GM12874 (cell line): ENCODE measurements around the gene SETDB2.

Experiments used
- TF ChIP-seq, protein P1 (sequence below): IDR thresholded peaks from 2 replicates; pipeline ENCODE4 v1.5.1; 2011; ENCODE audit warnings: low read depth, mild to moderate bottlenecking, control low read depth, low read length, moderate library complexity; ENCODE audit not compliant: insufficient read depth

SETDB2 gene

GRCh38 chr13:49417161-49417560 is 26.9 kb upstream of the SETDB2 start:
- TF ChIP-seq, protein P1, sequence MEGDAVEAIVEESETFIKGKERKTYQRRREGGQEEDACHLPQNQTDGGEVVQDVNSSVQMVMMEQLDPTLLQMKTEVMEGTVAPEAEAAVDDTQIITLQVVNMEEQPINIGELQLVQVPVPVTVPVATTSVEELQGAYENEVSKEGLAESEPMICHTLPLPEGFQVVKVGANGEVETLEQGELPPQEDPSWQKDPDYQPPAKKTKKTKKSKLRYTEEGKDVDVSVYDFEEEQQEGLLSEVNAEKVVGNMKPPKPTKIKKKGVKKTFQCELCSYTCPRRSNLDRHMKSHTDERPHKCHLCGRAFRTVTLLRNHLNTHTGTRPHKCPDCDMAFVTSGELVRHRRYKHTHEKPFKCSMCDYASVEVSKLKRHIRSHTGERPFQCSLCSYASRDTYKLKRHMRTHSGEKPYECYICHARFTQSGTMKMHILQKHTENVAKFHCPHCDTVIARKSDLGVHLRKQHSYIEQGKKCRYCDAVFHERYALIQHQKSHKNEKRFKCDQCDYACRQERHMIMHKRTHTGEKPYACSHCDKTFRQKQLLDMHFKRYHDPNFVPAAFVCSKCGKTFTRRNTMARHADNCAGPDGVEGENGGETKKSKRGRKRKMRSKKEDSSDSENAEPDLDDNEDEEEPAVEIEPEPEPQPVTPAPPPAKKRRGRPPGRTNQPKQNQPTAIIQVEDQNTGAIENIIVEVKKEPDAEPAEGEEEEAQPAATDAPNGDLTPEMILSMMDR = no peak

DNA sequence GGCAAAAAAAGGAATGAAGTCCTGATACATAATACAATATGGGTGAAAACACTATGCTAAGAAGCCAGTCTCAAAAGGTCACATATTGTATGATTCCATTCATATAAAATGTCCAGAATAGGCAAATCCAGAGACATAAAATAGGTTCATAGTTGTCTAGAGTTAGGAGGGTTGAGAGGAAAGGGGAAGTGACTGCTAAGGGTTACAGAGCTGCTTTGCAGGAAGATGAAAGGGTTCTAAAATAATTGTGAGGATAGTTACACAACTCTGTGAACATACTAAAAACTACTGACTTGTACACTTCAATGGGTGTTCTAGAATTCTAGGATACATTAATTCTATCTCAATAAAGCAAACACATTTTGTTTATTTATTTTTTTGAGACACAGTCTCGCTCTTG is 25.9 kb upstream of the SETDB2 start:
- TF ChIP-seq, protein P1 = no peak

DNA sequence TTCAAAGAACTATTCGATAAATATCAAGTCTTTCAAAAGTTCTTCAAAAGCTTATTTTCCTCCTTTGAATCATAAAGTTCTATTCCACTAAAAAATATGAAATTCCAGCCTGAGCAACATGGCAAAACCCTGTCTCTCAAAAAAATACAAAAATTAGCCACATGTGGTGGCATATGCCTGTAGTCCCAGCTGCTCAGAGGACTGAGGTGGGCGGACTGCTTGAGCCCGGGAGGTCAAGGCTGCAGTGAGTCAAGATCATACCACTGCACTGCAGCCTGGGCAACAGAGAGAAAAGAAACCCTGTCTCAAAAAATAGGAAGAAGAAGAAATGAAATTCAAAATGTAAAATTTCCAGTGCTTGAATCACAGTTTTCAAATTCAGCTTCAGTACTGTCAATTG is 24.8 kb upstream of the SETDB2 start:
- TF ChIP-seq, protein P1 = no peak

GRCh38 chr13:49421391-49421790 is 22.7 kb upstream of the SETDB2 start:
- TF ChIP-seq, protein P1 = peak; percentile 64

DNA sequence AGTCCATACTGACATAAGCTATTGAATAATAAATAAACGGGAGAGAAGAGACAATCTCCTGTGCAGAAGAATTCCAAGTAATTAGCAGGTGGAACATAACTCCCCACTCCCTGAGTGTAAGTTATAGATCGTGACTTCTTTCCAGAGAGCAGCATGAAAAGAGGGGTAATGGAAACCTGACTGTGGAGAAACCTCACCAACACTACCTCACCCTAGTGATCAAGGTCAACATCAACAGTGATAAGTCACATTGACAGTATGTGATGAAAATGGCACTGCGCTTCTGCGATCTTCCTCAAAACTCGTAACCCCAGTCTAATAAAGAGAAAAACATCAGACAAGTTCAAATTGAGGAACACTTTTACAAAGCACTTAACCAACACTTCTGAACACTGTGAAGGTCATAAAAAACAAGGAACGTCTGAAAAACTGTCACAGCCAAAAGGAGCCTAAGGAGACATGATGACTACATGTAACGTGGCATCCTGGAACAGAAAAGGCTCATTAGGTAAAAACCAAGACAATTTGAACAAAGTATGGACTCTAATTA is 20.0 kb upstream of the SETDB2 start:
- TF ChIP-seq, protein P1 = no peak

- TF ChIP-seq, protein P1 = no peak
Measured at GRCh38 chr13:49428041-49428763, 15.9 kb upstream of the SETDB2 start.

DNA sequence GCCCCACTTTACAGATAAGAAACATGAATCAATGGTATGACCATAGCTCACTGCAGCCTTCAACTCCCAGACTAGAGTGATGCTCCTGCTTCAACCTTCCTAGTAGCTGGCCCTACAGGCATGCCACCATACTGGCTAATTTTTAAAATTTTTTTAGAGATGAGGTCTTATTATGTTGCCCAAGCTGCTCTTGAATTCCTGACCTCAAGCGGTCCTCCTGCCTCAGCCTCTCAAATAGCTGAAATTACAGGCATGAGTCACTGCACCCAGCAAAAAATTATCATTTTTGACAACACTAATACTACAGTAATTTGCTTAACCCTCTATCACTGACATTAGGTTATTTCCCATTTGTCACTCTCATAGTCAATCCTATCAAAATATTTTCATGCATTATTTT is 15.0 kb upstream of the SETDB2 start:
- TF ChIP-seq, protein P1 = no peak
